ENCODE results near the gene VIPR1. TPM values are rescaled to one million over a fixed set of nuclear protein-coding genes. Genes with fewer than 3 reads are reported as not detected.
"Not testable (repeated sequence)": the region's sequence is repeated elsewhere in the genome, so short reads cannot be mapped to it uniquely, and the experiment has no call there.

VIPR1 gene
- total RNA-seq, 2 experiments from 2014 or later, result 5.9 to 6.5 TPM

DNA sequence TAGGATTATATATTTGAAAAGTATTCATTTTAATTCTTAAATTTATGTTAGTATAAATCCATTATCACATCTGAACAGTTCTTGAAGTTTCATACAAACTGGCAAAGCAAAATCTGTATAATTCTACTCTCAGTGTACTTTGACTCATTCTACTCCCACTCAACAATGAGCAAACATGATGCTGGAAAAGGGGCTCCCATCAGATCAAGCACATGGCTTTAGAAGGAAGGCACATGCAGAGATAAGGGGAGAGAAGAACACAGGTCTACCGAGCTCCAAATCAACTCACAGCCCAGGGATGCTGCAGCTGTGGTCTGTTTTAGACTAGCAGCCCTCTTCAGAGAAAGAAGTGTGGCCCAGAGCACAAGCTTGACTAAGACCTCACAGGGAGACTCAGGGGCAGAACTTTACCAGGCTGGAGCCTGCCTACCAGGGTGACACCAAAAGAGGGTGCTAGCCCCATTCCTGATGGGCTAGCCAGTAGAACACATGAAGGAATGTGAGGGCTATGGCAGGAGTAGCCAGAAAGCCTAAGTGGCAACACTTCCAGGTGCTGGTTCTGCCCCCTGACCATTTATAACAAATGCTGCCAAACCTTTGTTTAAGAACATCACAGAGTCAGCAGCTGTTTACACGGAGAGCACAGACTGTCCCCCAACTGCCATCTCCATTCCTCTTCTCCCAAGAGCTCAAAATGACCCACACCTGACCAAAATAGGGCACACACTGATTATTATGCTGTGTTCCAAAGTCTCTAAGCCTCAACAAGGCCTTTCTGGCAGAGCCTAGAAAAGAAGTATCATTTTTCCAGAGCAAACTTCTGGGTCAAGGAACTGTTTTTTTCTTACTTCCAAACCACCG lies 59.8 kb downstream of the VIPR1 start:
- peaks cover 21% of the 10 kb centered on the region for H3K36me3 Mint-ChIP-seq
- ChIA-PET CTCF (interaction anchor here (0.7 to 1.2 kb wide), 3 partner anchors 12 to 61 kb away, joined by 3 read pairs; no protein-coding TSS in a partner anchor), POLR2A (interaction anchor here (0.7 kb wide), 1 partner anchor 277 kb away, joined by 3 read pairs; no protein-coding TSS in a partner anchor)
- no peak overlapping the region for H3K4me3 Mint-ChIP-seq
- H3K4me1 Mint-ChIP-seq (ENCODE audit: low read depth), result peaks cover 16% of the 10 kb centered on the region
- no peaks in the 10 kb centered on the region for H3K27me3 Mint-ChIP-seq
- no peak for DNase-seq
- peak overlapping the region; percentile 72 for H3K27ac Mint-ChIP-seq
- H3K9me3 Mint-ChIP-seq, result no peaks in the 10 kb centered on the region
- intact Hi-C loops (cut with micrococcal nuclease), result no loop called here

DNA sequence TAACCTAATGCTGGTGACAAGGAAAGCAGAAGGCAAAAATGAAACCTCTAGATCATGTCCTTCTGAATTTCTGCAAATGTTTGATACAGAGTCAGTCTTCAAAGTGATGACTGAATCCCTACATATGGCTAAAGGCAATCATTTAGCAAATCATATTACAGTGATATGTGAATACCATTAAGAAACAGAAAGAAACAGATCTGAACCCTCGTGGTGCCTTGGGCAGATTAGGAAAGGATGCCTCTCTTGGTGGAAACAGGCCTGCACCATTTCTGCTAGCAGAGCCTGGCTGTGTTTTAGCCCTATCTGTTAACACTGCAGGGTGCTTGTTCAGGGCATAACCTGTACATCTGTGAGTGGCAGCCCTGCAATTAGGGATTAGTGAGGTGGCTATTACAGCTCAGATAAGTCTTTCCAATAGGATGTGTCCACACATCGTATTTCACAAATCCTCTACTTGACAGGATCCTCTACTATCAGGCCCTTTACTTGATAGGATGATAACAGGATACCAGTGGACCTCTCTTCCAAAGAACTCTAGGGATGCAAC lies 67.2 kb downstream of the VIPR1 start:
- Mint-ChIP-seq H3K36me3 (peaks cover 29% of the 10 kb centered on the region), H3K27ac (no peak overlapping the region), H3K4me3 (no peak overlapping the region), H3K4me1 (ENCODE audit: low read depth) (peaks cover 6% of the 10 kb centered on the region), H3K9me3 (peaks cover 11% of the 10 kb centered on the region), H3K27me3 (no peaks in the 10 kb centered on the region)
- intact Hi-C loops (cut with micrococcal nuclease), result no loop called here
- ChIA-PET CTCF (interaction anchor here (1.9 kb wide), 1 partner anchor 11 kb away, joined by 4 read pairs; no protein-coding TSS in a partner anchor), POLR2A (no interaction called here)
- DNase-seq, result no peak

DNA sequence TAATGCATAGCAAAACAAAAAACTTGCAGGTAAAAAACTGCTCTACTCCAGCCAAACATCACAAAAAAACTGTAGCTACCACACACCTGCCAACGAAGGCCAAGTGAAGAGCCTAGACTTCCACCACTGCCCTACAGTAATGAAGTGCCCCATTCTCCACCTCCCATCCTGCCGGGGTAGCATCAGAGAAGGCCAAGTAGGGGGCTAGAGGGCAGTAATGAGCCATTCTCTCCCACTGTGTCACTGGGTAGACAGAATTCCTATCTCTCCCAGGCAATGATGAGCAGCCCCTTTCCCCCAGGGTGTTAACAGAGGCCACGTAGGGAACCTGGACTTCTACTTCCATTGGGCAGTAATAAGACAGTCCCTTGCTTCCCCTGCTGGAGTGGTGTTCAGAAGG lies 69.8 kb downstream of the VIPR1 start:
- ChIA-PET POLR2A (no interaction called here), CTCF (interaction anchor here (0.7 to 2.2 kb wide), 8 partner anchors 9 to 174 kb away, joined by 3 to 6 read pairs (median 4); partner anchors contain the start of gene SS18L2)
- Mint-ChIP-seq H3K27ac (no peak overlapping the region), H3K9me3 (peaks cover 22% of the 10 kb centered on the region), H3K4me1 (ENCODE audit: low read depth) (peaks cover 9% of the 10 kb centered on the region), H3K27me3 (no peaks in the 10 kb centered on the region), H3K4me3 (no peak overlapping the region), H3K36me3 (peaks cover 43% of the 10 kb centered on the region)
- intact Hi-C loops (cut with micrococcal nuclease), result no loop called here
- peak; percentile 34 for DNase-seq

DNA sequence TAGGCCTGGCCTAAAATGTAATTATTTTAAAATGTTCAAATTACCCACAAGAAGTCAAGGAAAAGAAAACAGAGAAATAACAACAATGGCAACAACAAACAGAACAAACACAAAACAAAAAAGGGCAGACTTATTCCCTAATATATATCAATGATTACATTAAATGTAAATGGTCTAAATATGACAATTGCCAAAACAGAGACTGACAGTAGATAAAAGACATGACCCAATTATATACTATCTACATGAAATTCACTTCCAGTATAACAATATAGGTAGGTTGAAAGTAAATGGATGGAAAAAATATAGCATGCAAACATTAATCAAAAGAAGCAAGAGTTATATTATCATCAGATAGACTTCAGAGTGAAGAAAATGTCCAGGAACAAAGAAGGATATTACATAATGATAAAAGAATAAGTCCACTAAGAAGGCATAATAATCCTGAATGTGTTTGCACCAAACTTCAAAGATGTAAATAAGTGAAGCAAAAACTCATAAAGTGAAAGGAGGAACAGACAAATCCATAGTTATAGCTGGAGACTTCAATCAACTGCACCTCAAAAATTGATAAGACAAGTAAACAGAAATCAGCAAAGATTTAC lies 72.8 kb downstream of the VIPR1 start:
- ChIA-PET CTCF (no interaction called here), POLR2A (no interaction called here)
- no peaks in the 10 kb centered on the region for H3K27me3 Mint-ChIP-seq
- H3K27ac Mint-ChIP-seq, result no peak overlapping the region
- peaks cover 44% of the 10 kb centered on the region for H3K36me3 Mint-ChIP-seq
- DNase-seq, result no peak
- no peak overlapping the region for H3K4me3 Mint-ChIP-seq
- H3K4me1 Mint-ChIP-seq (ENCODE audit: low read depth), result peaks cover 23% of the 10 kb centered on the region
- intact Hi-C loops (cut with micrococcal nuclease), result no loop called here
- peaks cover 22% of the 10 kb centered on the region for H3K9me3 Mint-ChIP-seq

DNA sequence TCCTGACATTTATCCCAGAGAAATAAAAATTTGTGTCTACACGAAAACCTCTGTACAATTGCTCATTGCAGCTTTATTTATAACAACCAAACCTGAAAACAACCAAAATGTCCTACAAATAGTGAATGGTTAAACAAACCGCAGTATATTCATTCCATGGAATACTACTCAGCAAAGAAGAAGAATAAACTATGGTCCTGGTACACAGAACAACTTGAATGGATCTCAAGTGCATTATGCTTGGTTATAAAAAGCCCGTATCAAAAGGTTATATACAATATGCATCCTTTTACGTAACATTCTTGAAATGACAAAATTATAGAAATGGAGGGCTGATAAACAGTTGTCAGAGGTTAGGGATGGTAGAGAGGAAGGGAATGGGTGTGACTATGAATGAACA lies 75.6 kb downstream of the VIPR1 start:
- Mint-ChIP-seq H3K27me3 (no peaks in the 10 kb centered on the region), H3K4me1 (ENCODE audit: low read depth) (peaks cover 34% of the 10 kb centered on the region), H3K4me3 (no peak overlapping the region), H3K27ac (no peak overlapping the region), H3K36me3 (peaks cover 35% of the 10 kb centered on the region), H3K9me3 (peaks cover 22% of the 10 kb centered on the region)
- intact Hi-C loops (cut with micrococcal nuclease), result no loop called here
- POLR2A ChIA-PET, result interaction anchor here (1.3 kb wide), 1 partner anchor 11 kb away, joined by 4 read pairs; no protein-coding TSS in a partner anchor
- CTCF ChIA-PET, result interaction anchor here (1.1 kb wide), 1 partner anchor 30 kb away, joined by 4 read pairs; no protein-coding TSS in a partner anchor
- no peak for DNase-seq

DNA sequence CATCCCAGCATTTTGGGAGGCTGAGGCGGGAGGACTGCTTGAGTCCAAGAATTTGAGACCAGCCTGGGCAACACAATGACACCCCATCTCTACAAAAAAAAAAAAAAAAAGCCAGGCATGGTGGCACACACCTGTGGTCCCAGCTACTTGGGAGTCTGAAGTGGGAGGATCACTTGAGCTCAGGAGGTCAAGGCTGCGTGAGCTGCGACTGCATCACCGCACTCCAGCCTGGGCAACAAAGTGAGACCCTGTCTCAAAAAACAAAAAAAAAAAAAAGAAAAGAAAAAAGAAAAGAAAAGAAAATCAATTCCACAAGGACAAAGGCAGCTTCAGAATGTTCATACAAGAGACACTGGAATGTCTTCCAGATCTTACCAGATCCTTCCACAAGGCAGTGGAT lies 76.9 kb downstream of the VIPR1 start:
- POLR2A ChIA-PET, result interaction anchor here (0.8 kb wide), 1 partner anchor 21 kb away, joined by 3 read pairs; the partner anchor contains the start of gene NKTR
- H3K27ac Mint-ChIP-seq; H3K4me3 Mint-ChIP-seq; intact Hi-C loops (cut with micrococcal nuclease); DNase-seq; H3K27me3 Mint-ChIP-seq: not testable (repeated sequence)
- peaks cover 39% of the 10 kb centered on the region for H3K4me1 Mint-ChIP-seq (ENCODE audit: low read depth)
- peaks cover 14% of the 10 kb centered on the region for H3K9me3 Mint-ChIP-seq
- peaks cover 26% of the 10 kb centered on the region for H3K36me3 Mint-ChIP-seq
- CTCF ChIA-PET, result interaction anchor here (0.7 to 0.8 kb wide), 2 partner anchors 77 to 201 kb away, joined by 3 read pairs; partner anchors contain the start of gene VIPR1

DNA sequence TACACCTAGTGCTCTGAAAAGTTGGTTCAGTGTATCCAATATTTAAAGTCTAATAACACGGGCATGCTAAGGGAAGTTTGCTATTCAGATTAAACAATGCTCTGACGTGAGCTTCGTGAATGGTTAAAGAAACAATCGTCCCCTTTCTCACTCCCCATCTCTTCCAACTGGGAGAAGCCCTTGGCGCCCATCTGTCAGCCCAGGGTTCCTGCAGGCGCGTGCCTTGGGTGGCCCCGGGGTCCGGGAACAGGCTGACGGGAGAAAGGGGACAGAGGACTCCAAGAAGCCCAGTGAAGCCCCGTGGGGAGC lies 78.9 kb downstream of the VIPR1 start:
- ChIA-PET CTCF (interaction anchor here (1.2 to 3.5 kb wide), 6 partner anchors 9 to 174 kb away, joined by 3 to 32 read pairs (median 5); partner anchors contain the start of gene NKTR), POLR2A (interaction anchor here (1.5 to 3.0 kb wide), 3 partner anchors 10 to 19 kb away, joined by 3 to 33 read pairs (median 11); partner anchors contain the start of genes NKTR and SS18L2)
- H3K4me3 Mint-ChIP-seq, result peak overlapping the region; percentile 83
- DNase-seq, result no peak
- intact Hi-C loops (cut with micrococcal nuclease), result no loop called here
- H3K36me3 Mint-ChIP-seq, result peaks cover 11% of the 10 kb centered on the region
- no peaks in the 10 kb centered on the region for H3K27me3 Mint-ChIP-seq
- peaks cover 42% of the 10 kb centered on the region for H3K4me1 Mint-ChIP-seq (ENCODE audit: low read depth)
- H3K9me3 Mint-ChIP-seq, result no peaks in the 10 kb centered on the region
- H3K27ac Mint-ChIP-seq, result peak overlapping the region; percentile 64

DNA sequence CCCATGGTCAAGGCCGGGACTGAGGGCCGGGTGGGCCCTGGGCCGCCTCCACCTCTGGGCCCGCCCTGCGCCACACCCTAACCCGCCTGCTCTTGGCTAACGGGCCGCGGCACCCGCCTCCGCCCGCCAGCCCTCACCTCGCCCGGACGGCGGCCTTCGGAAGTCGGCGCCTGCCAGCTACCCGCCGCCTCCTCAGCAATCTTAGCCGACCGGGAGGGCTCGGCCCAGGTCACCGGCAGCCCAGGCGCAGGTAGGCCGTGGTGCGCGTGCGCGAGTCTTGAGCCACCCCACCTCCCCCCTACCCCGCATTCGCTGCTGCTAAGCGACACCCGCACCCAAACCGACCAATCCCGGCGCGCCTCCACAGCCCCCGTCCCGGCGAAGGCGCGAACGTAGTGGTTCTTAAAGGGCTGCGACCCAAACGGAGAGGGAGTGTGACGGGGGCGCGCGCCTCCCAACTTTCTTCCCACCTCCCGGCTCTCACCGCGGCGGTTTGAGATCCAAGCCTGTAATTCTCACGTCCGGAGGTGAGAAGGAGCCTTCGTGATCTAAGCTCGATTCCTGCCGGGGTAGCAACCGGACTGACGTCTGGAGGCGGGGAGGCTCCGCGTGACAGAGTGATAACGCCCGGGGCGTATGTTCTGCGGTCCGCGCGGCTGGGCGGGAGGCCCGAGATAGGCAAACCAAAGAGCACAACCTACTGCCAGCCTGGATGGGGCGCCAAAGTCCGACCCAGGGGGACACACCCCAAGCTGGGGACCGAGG lies 79.4 kb downstream of the VIPR1 start, which contains the start of gene SEC22C:
Gene SEC22C, minus strand, starts transcription at position 259 of the 765 bp plus-strand sequence. CDS start 12,921 bp downstream, outside the sequence.
- DNase-seq, result peak; percentile 98
- H3K36me3 Mint-ChIP-seq, result peaks cover 11% of the 10 kb centered on the region
- H3K4me3 Mint-ChIP-seq, result peak within 1 kb of the TSS; percentile 83
- H3K27me3 Mint-ChIP-seq, result no peaks in the 10 kb centered on the region
- H3K9me3 Mint-ChIP-seq, result no peaks in the 10 kb centered on the region
- ChIA-PET CTCF (interaction anchor here (0.7 to 3.5 kb wide), 15 partner anchors 9 to 174 kb away, joined by 3 to 32 read pairs (median 5); partner anchors contain the start of genes NKTR and SS18L2), POLR2A (interaction anchor here (0.7 to 3.0 kb wide), 8 partner anchors 9 to 164 kb away, joined by 3 to 33 read pairs (median 4); partner anchors contain the start of genes NKTR, SS18L2 and VIPR1)
- peaks cover 42% of the 10 kb centered on the region for H3K4me1 Mint-ChIP-seq (ENCODE audit: low read depth)
- H3K27ac Mint-ChIP-seq, result peak within 1 kb of the TSS; percentile 91
- intact Hi-C loops (cut with micrococcal nuclease), result loop anchor here (1.0 kb wide), 6 partner anchors 8 to 162 kb away; partner anchors contain the start of genes NKTR, SS18L2 and VIPR1

DNA sequence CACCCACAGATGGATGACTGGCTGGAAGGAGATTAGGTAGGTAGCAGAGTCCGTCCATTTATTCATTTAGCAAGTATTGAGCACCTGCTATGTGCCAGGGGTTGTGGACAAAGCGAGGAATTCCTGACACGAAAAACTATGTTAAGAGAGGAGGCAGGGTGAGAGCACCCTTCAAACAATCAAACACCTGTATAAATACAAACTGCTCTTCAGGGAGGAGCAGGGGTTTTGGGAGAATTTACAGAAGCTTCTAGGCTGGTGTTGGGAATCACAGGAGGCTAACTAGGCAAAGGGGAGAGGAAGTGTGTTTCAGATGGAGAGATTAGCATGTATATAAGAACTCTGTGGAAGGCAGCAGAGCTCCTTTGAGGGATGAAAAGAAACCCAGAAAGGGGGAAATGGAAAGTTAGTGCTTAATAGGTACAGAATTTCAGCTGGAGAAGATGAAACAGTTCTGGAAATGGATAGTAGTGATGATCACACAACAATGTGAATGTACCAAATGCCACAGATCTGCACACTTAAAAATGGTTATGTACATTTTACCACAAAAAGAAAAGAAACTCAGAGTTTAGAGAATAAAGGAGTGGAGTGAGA lies 80.1 kb downstream of the VIPR1 start:
- intact Hi-C loops (cut with micrococcal nuclease), result loop anchor here (1.0 kb wide), 6 partner anchors 8 to 162 kb away; partner anchors contain the start of genes NKTR, SS18L2 and VIPR1

More for the DNA sequence above, 80.1 kb downstream of the VIPR1 start:
- peaks cover 7% of the 10 kb centered on the region for H3K36me3 Mint-ChIP-seq
- no peaks in the 10 kb centered on the region for H3K27me3 Mint-ChIP-seq
- H3K4me3 Mint-ChIP-seq, result peak overlapping the region; percentile 83
- peak overlapping the region; percentile 91 for H3K27ac Mint-ChIP-seq
- no peaks in the 10 kb centered on the region for H3K9me3 Mint-ChIP-seq
- no peak for DNase-seq
- ChIA-PET POLR2A (interaction anchor here (0.7 to 3.0 kb wide), 7 partner anchors 8 to 163 kb away, joined by 3 to 33 read pairs (median 4); partner anchors contain the start of genes NKTR, SS18L2 and VIPR1), CTCF (interaction anchor here (0.7 to 3.5 kb wide), 13 partner anchors 8 to 165 kb away, joined by 3 to 32 read pairs (median 6); partner anchors contain the start of genes NKTR and SS18L2)
- peaks cover 36% of the 10 kb centered on the region for H3K4me1 Mint-ChIP-seq (ENCODE audit: low read depth)

Measured in activated CD4-positive, alpha-beta memory T cell treated with anti-CD3 and anti-CD28 coated beads for 36 hours (primary cell).